HCT116 (cell line): ENCODE results near the gene OR6B2. TPM values are rescaled to one million over a fixed set of nuclear protein-coding genes. Genes with fewer than 3 reads are reported as not detected.

Experiments used
- ATAC-seq: fragments of 200-7000 bp; cut with Tn5 transposase; 2 replicates; pipeline ENCODE4 v1.9.1; 2020; ENCODE audit warnings: mild to moderate bottlenecking, moderate library complexity
- BruUV-seq: library from RNA; stranded (reverse); fragments of 400-500 nt; replicated peaks from 2 replicates; lab custom pipeline; 2021; lab: Mats Ljungman, UMichigan
- CTCF ChIA-PET: fragments of 300-600 bp; sonication (Branson Sonifier 250); formaldehyde crosslinking; loops from one replicate; lab custom pipeline; 2021; ENCODE audit warnings: antibody characterized with exemption; lab: Charles Lee
- POLR2A ChIA-PET: fragments of 300-600, 350-600 bp; sonication (Branson Sonifier 250); formaldehyde crosslinking; loops from one replicate; lab custom pipeline; 2021; ENCODE audit warnings: antibody characterized with exemption; lab: Charles Lee
- RAD21 ChIA-PET, 2 experiments: fragments of 300-600 bp; sonication (Branson Sonifier 250); formaldehyde crosslinking; loops; one replicate each; lab custom pipeline; 2023; ENCODE audit warnings: low total read pairs in 2 of 2; ENCODE audit not compliant: uncharacterized antibody in 2 of 2, unreplicated experiment in 2 of 2, low non-redundant PET in 1 of 2; lab: Charles Lee
- DNase-seq: peaks from one replicate; pipeline ENCODE4 v3.0.0-alpha.2; 2010; ENCODE audit warnings: low read depth, low spot score
- H2AFZ ChIP-seq: fragments of 200-600 bp; shearing (Covaris generic), sonication (generic); 2 replicates; pipeline ENCODE4 v1.6.1; 2017; ENCODE audit warnings: low read depth, mixed run types, mixed read lengths, antibody characterized with exemption, low read length; ENCODE audit not compliant: poor library complexity, severe bottlenecking
- H3K27ac ChIP-seq: 2 replicates; pipeline ENCODE4 v1.5.1; 2012; ENCODE audit warnings: low read depth, low read length
- H3K27me3 ChIP-seq: fragments of 200-600 bp; sonication (generic); 2 replicates; pipeline ENCODE4 v1.6.1; 2016; ENCODE audit warnings: mixed run types, low read length, mixed read lengths; ENCODE audit not compliant: insufficient read depth
- H3K36me3 ChIP-seq, 2 experiments: fragments of 200-500 bp in 1 of 2; fragments of 200-600 bp in 1 of 2; sonication (Bioruptor generic) in 1 of 2; sonication (generic) in 1 of 2; 2 replicates each; pipeline versions ENCODE4 v1.5.1 to v1.6.1; 2014 to 2016; ENCODE audit warnings: low read length in 2 of 2, inconsistent platforms in 1 of 2, mixed read lengths in 1 of 2, mixed run types in 1 of 2; ENCODE audit not compliant: insufficient read depth in 2 of 2, control insufficient read depth in 1 of 2
- H3K4me1 ChIP-seq, 2 experiments: fragments of 200-600 bp in 1 of 2; sonication (generic) in 1 of 2; 2 replicates each; pipeline versions ENCODE4 v1.5.1 to v1.6.1; 2012 to 2017; ENCODE audit warnings: low read length in 2 of 2, inconsistent platforms in 1 of 2, mild to moderate bottlenecking in 1 of 2, mixed read lengths in 1 of 2, mixed run types in 1 of 2, moderate library complexity in 1 of 2; ENCODE audit not compliant: insufficient read depth in 2 of 2, control insufficient read depth in 1 of 2
- H3K4me2 ChIP-seq: fragments of 200-600 bp; sonication (generic); 2 replicates; pipeline ENCODE4 v1.6.1; 2017; ENCODE audit warnings: mixed run types, low read length, mixed read lengths
- H3K4me3 ChIP-seq, 2 experiments: fragments of 200-600 bp in 1 of 2; sonication (generic) in 1 of 2; replicated peaks in 1 of 2; 2 replicates each; pipeline ENCODE4 v1.5.1; 2011 to 2016; ENCODE audit warnings: low read length in 2 of 2, control low read depth in 1 of 2, low read depth in 1 of 2, mild to moderate bottlenecking in 1 of 2, mixed read lengths in 1 of 2, mixed run types in 1 of 2
- H3K79me2 ChIP-seq: fragments of 200-600 bp; sonication (generic); 2 replicates; pipeline ENCODE4 v1.6.1; 2017; ENCODE audit warnings: mild to moderate bottlenecking, mixed run types, low read length, moderate library complexity, mixed read lengths; ENCODE audit not compliant: insufficient read depth
- H3K9ac ChIP-seq: fragments of 200-600 bp; sonication (generic); 2 replicates; pipeline ENCODE4 v1.6.1; 2016; ENCODE audit warnings: low read length, mixed read lengths
- H3K9me2 ChIP-seq: fragments of 200-600 bp; sonication (generic), shearing (Covaris generic); 2 replicates; pipeline ENCODE4 v1.6.1; 2017; ENCODE audit warnings: mixed run types, mild to moderate bottlenecking, moderate library complexity; ENCODE audit not compliant: insufficient read depth
- H3K9me3 ChIP-seq, 2 experiments: fragments of 200-500 bp in 1 of 2; fragments of 200-600 bp in 1 of 2; sonication (Bioruptor generic) in 1 of 2; sonication (generic) in 1 of 2; 2 replicates each; pipeline ENCODE4 v1.6.1; 2014 to 2017; ENCODE audit warnings: low read length in 2 of 2, mixed read lengths in 2 of 2, inconsistent platforms in 1 of 2, low read depth in 1 of 2, mild to moderate bottlenecking in 1 of 2, mixed run types in 1 of 2, moderate library complexity in 1 of 2; ENCODE audit not compliant: control insufficient read depth in 1 of 2, insufficient read depth in 1 of 2
- H4K20me1 ChIP-seq: fragments of 200-600 bp; sonication (generic), shearing (Covaris generic); 2 replicates; pipeline ENCODE4 v1.6.1; 2017; ENCODE audit warnings: mixed run types, mild to moderate bottlenecking, moderate library complexity; ENCODE audit not compliant: insufficient read depth
- CEBPB ChIP-seq: IDR thresholded peaks from 2 replicates; pipeline ENCODE4 v1.6.1; 2012; ENCODE audit warnings: low read depth
- ELF1 ChIP-seq: IDR thresholded peaks from 2 replicates; pipeline ENCODE4 v1.6.1; 2012; ENCODE audit warnings: low read depth, borderline replicate concordance
- FOSL1 ChIP-seq: IDR thresholded peaks from 2 replicates; pipeline ENCODE4 v1.6.1; 2012; ENCODE audit warnings: low read depth
- POLR2AphosphoS5 ChIP-seq: IDR thresholded peaks from 2 replicates; pipeline ENCODE4 v1.6.1; 2011; ENCODE audit warnings: mild to moderate bottlenecking, low read depth, low read length, moderate library complexity
- RAD21 ChIP-seq: IDR thresholded peaks from 2 replicates; pipeline ENCODE4 v1.6.1; 2012; ENCODE audit warnings: low read depth, mild to moderate bottlenecking
- SIN3A ChIP-seq: IDR thresholded peaks from 2 replicates; pipeline ENCODE4 v1.6.1; 2012; ENCODE audit warnings: low read depth
- SRF ChIP-seq: IDR thresholded peaks from 2 replicates; pipeline ENCODE4 v1.6.1; 2012; ENCODE audit warnings: low read depth
- ZFX ChIP-seq: fragments of 450-650 bp; IDR thresholded peaks from 2 replicates; pipeline ENCODE4 v1.6.1; 2017
- ZNF274 ChIP-seq: fragments of 200-500 bp; sonication (Bioruptor generic); IDR thresholded peaks from 2 replicates; pipeline ENCODE4 v1.6.1; 2014; ENCODE audit warnings: mild to moderate bottlenecking, low read depth, low read length, inconsistent platforms
- intact Hi-C: fragments of 100-400 bp; cut with micrococcal nuclease; formaldehyde crosslinking; loops from 2 replicates; pipeline ENCODE4 v1.10.0; 2022
- total RNA-seq: library from RNA; stranded (reverse); gene quantifications from one replicate; pipeline ENCODE4 v1.2.1, GENCODE V29; 2021; ENCODE audit not compliant: unreplicated experiment
- TF ChIP-seq, protein P1 (sequence below): IDR thresholded peaks from 2 replicates; pipeline ENCODE4 v1.6.1; 2011; ENCODE audit warnings: mild to moderate bottlenecking, low read length, moderate library complexity; ENCODE audit not compliant: insufficient replicate concordance; ENCODE audit errors: extremely low read depth
- TF ChIP-seq, protein P2 (sequence below): IDR thresholded peaks from 2 replicates; pipeline ENCODE4 v1.6.1; 2012
- TF ChIP-seq, protein P3 (sequence below): IDR thresholded peaks from 2 replicates; pipeline ENCODE4 v1.6.1; 2012
- TF ChIP-seq, protein P4 (sequence below): IDR thresholded peaks from 2 replicates; pipeline ENCODE4 v1.6.1; 2012; ENCODE audit warnings: low read depth

The OR6B2 gene
- total RNA-seq, 1 experiment from 2014 or later: not detected

DNA sequence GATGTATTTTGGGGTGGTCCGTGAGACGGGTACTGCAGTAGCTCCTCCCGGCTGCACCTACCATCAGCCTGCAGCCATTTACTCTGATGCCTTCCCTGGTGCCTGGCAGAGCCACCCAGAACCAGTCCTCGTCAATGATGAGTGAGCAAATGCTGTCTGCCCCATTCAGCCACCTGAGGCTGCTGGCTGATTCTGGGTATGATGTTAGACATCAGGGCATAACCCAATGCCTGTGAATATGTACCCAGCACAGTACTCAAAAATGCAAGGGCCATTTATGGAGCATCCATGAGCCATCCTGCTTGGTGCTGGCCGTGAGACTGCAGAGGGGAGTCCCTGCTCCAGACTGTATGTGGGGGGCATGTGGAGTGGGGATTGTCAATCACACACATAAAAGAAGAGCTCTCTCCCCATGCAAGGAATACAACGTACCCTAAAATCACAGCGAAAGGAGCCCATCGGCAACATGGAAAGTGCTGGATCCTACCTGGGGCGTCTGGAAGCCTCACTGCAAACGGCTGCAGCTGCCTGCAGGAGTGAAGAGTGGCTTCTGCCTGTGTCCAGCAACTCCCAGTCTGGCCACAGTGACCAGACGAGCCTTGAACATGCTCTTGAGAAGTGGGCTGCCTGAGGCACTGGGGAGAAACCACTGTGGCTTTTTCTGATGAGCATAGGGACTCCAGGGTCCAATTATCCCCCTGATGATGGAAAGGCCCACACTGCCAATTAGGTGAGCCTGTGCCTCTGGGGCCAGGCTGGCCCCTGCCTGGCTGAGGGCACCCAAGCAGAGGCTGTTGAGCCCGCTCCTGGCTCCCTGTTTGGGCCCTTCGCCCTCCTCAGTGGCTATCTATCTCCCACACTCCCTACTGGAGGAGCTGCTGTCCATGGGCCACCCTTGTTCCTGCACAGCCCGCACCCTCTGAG lies 2.4 kb upstream of the OR6B2 start:
- no TSS peak for BruUV-seq
- Histone ChIP-seq H3K4me3 (no peak overlapping the region), H2AFZ (no peak overlapping the region), H3K27me3 (peaks cover 69% of the 10 kb centered on the region), H3K4me2 (no peak overlapping the region), H3K27ac (no peak overlapping the region), H3K4me1 (no peaks in the 10 kb centered on the region), H3K9ac (no peak overlapping the region), H3K9me2 (no peaks in the 10 kb centered on the region), H4K20me1 (no peaks in the 10 kb centered on the region), H3K9me3 (no peaks in the 10 kb centered on the region), H3K79me2 (no peaks in the 10 kb centered on the region), H3K36me3 (no peaks in the 10 kb centered on the region)
- TF ChIP-seq RAD21 (no peak), ELF1 (no peak), CEBPB (no peak), SIN3A (no peak), ZFX (no peak), POLR2AphosphoS5 (no peak), ZNF274 (no peak), FOSL1 (no peak), SRF (no peak)
- TF ChIP-seq, protein P1, sequence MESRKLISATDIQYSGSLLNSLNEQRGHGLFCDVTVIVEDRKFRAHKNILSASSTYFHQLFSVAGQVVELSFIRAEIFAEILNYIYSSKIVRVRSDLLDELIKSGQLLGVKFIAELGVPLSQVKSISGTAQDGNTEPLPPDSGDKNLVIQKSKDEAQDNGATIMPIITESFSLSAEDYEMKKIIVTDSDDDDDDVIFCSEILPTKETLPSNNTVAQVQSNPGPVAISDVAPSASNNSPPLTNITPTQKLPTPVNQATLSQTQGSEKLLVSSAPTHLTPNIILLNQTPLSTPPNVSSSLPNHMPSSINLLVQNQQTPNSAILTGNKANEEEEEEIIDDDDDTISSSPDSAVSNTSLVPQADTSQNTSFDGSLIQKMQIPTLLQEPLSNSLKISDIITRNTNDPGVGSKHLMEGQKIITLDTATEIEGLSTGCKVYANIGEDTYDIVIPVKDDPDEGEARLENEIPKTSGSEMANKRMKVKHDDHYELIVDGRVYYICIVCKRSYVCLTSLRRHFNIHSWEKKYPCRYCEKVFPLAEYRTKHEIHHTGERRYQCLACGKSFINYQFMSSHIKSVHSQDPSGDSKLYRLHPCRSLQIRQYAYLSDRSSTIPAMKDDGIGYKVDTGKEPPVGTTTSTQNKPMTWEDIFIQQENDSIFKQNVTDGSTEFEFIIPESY: no peak
- TF ChIP-seq, protein P2, sequence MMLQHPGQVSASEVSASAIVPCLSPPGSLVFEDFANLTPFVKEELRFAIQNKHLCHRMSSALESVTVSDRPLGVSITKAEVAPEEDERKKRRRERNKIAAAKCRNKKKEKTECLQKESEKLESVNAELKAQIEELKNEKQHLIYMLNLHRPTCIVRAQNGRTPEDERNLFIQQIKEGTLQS: no peak
- TF ChIP-seq, protein P3, sequence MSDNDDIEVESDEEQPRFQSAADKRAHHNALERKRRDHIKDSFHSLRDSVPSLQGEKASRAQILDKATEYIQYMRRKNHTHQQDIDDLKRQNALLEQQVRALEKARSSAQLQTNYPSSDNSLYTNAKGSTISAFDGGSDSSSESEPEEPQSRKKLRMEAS: no peak
- TF ChIP-seq, protein P4, sequence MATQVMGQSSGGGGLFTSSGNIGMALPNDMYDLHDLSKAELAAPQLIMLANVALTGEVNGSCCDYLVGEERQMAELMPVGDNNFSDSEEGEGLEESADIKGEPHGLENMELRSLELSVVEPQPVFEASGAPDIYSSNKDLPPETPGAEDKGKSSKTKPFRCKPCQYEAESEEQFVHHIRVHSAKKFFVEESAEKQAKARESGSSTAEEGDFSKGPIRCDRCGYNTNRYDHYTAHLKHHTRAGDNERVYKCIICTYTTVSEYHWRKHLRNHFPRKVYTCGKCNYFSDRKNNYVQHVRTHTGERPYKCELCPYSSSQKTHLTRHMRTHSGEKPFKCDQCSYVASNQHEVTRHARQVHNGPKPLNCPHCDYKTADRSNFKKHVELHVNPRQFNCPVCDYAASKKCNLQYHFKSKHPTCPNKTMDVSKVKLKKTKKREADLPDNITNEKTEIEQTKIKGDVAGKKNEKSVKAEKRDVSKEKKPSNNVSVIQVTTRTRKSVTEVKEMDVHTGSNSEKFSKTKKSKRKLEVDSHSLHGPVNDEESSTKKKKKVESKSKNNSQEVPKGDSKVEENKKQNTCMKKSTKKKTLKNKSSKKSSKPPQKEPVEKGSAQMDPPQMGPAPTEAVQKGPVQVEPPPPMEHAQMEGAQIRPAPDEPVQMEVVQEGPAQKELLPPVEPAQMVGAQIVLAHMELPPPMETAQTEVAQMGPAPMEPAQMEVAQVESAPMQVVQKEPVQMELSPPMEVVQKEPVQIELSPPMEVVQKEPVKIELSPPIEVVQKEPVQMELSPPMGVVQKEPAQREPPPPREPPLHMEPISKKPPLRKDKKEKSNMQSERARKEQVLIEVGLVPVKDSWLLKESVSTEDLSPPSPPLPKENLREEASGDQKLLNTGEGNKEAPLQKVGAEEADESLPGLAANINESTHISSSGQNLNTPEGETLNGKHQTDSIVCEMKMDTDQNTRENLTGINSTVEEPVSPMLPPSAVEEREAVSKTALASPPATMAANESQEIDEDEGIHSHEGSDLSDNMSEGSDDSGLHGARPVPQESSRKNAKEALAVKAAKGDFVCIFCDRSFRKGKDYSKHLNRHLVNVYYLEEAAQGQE: no peak
- POLR2A ChIA-PET: no interaction called here
- RAD21 ChIA-PET: no interaction called here
- intact Hi-C loops: no loop called here
- ATAC-seq (peak; percentile 32; the same call in 1 of the 2 replicates), DNase-seq (no peak)
- CTCF ChIA-PET: no interaction called here
